ENCODE data around the gene AKAP6.
"Not testable (repeated sequence)": the region's sequence is repeated elsewhere in the genome, so short reads cannot be mapped to it uniquely, and the experiment has no call there.

AKAP6 gene

DNA sequence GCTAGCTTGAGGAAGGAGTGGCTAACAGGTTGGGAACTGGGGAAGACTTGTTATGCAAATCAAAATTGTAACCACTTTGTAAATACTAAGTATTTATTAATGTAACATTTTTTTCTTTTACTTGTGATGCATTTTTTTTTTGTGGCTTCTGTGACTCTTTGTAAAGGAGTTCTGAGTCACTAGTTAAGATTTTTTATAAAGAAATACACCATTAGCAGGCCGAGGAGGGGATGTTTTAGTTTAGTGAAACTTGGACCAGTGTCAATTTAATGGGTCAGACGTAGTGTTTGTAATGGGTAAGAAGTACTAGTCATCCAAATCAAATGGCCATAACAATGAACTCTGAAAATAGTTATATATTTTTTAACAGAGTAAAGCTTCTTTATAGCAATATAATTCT lies 43.1 kb downstream of the AKAP6 start:
- TF ChIP-seq ZNF274 (IDR thresholded peaks at IDR 0.05; ENCODE audit: low read depth, low read length) = no peak
- no peak overlapping the region for H3K4me3 ChIP-seq (ENCODE audit: low read length)

DNA sequence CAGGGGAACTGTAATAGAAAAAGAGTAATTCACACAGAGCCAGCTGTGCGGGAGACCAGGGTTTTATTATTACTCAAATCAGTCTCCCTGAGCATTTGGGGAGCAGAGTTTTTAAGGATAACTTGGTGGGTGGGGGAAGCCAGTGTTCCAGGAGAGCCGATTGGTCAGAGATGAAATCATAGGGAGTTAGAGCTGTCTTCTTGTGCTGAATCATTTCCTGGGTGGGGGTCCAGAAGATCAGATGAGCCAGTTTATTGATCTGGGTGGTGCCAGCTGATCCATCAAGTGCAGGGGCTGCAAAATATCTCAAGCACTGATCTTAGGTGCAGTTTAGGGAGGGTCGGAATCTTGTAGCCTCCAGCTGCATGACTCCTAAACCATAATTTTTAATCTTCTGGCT lies 44.1 kb downstream of the AKAP6 start:
- H3K4me3 ChIP-seq (ENCODE audit: low read length) = not testable (repeated sequence)

GRCh38 chr14:32374155-32374554 lies 45.1 kb downstream of the AKAP6 start:
- TF ChIP-seq ZNF274 (IDR thresholded peaks at IDR 0.05; ENCODE audit: low read depth, low read length) = no peak
- no peak overlapping the region for H3K4me3 ChIP-seq (ENCODE audit: low read length)

DNA sequence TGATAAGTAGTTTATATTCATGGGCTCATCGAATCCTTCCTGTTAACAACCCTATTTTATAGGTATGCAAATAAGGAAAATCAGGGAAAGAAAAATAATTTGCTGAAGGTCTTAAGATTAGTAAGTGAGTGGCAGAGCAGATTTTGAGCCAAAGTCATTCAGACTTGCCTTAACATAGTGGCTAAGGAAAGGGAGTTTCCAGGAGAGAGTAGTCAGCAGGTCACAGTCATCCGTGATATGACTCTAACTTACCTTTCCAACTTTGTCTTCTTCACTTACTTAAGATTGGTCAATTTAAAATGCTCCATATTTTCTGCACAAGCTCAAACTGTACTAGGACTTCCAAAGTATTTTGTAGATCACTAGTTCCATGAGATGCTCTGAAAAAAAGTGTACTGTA lies 46.6 kb downstream of the AKAP6 start:
- no peak for TF ChIP-seq ZNF274 (IDR thresholded peaks at IDR 0.05; ENCODE audit: low read depth, low read length)
- H3K4me3 ChIP-seq (ENCODE audit: low read length) = no peak overlapping the region

DNA sequence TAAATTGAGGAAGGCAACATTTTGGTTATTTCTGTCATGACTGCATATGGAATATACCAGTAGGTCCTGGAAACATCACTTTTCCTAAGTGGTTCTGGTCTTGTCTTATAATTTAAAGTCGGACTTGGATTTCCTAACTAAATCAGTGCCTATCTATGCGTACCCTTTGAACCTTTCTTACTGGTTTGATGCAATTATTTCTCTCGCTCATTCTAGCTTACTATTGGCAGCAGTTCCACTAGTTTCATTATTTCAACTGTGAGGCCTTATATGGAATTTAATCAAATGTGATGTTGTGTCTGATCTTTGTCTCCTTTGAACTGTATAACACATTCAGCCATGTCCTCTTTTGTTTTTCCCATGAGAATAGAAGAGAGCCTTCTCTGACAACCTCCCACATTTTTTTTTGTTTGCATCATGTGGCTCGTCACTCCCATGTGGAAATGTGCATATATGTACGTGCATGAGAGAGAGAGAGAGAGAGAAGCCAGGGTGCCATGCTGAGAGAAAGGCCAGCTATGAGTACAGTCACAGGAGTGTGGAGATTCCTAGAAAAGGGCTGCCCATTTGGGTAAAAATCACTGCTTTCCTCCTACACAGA lies 48.0 kb downstream of the AKAP6 start:
- TF ChIP-seq ZNF274 (IDR thresholded peaks at IDR 0.05; ENCODE audit: low read depth, low read length) = no peak
- no peak overlapping the region for H3K4me3 ChIP-seq (ENCODE audit: low read length)

GRCh38 chr14:32378284-32378683 lies 49.2 kb downstream of the AKAP6 start:
- no peak for TF ChIP-seq ZNF274 (IDR thresholded peaks at IDR 0.05; ENCODE audit: low read depth, low read length)
- no peak overlapping the region for H3K4me3 ChIP-seq (ENCODE audit: low read length)

DNA sequence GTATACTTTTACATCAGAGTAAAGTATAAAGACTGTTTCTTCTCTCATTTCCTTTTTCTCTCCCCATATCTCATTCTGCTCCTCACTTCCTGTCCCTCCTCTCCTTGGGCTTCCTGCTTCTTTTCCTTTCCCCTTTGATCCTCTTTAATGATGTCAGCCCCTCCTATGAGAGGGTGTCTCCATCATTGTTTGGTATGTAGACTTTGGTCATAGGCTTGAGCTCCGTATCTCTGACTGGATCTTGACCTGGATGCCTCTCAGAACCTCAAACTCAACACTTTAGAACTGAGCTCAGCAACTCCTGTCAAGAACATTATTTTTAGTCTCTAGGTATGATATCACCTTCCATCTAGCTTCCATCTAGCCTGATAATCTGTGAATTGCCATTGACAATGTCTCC lies 50.3 kb downstream of the AKAP6 start:
- no peak overlapping the region for H3K4me3 ChIP-seq (ENCODE audit: low read length)
- TF ChIP-seq ZNF274 (IDR thresholded peaks at IDR 0.05; ENCODE audit: low read depth, low read length) = no peak

DNA sequence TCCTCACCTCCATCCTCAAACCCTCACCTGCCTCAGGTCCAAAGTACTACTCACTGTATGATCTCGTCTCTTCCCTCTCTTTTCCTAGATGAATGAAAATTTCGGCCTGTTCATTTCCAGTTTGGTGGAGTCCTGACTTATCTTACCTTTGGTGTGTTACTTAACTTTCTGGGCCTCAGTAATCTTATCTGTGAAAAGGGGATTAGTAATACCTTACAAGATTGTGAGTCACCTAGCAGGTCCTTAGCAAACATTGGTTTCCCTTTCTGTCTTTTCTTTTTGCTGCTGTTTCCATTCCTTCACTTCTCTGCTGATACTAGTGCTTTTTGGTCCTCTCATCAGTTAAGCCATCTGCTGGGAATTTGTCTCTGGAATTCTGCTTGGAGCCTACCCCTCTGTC lies 52.8 kb downstream of the AKAP6 start:
- TF ChIP-seq ZNF274 (IDR thresholded peaks at IDR 0.05; ENCODE audit: low read depth, low read length) = no peak
- no peak overlapping the region for H3K4me3 ChIP-seq (ENCODE audit: low read length)

GRCh38 chr14:32382704-32383103 lies 53.6 kb downstream of the AKAP6 start:
- no peak for TF ChIP-seq ZNF274 (IDR thresholded peaks at IDR 0.05; ENCODE audit: low read depth, low read length)
- no peak overlapping the region for H3K4me3 ChIP-seq (ENCODE audit: low read length)

DNA sequence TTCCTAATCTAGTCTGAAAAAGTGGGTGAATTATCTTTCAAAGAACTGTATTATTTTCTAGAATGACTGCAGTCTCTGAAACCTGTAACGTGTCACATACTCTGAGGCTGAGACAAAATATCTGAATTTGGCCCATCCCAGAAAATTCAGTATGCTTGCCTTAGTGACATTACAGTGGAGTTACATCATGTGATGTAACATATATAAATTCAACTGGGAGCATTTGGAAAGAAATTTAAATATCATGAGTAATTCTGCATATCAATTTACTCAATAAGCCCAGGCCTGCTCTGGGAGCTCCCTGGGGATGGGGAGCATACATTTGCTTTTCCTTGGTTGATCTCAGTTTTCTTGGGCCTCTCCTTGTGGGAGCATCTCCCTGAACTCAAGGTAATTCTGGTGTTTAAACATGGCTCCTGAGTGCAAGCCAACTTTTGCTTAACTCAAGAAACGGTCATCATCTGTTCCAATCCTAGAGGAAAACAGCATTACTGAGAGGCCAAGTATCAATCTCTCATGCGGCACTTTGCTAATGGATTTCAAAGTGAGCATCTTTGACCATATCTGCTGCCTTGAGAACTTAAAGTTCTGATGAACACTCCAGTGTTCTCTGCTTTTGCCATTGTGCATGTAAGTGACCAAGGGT lies 54.4 kb downstream of the AKAP6 start:
- H3K4me3 ChIP-seq (ENCODE audit: low read length) = no peak overlapping the region
- no peak for TF ChIP-seq ZNF274 (IDR thresholded peaks at IDR 0.05; ENCODE audit: low read depth, low read length)

DNA sequence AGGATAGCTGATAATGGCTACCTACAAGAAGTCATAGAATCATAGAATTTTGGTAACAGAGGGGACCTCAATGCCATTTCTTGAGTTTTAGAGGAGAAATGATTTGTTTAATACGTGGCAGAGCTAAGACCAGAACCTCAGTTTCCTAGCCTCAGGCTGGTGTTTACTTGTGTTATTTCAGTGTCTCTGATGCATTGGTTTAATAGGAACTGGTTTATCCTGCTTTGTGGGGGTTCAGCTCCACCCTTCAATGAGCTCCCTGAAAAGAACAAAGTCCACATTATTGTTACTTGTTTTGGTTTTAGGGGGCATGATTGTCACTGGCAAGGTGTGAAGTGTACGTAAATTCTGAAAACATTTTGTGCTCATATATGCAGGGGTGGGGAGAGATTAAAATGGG lies 55.4 kb downstream of the AKAP6 start:
- TF ChIP-seq ZNF274 (IDR thresholded peaks at IDR 0.05; ENCODE audit: low read depth, low read length) = no peak
- H3K4me3 ChIP-seq (ENCODE audit: low read length) = no peak overlapping the region

DNA sequence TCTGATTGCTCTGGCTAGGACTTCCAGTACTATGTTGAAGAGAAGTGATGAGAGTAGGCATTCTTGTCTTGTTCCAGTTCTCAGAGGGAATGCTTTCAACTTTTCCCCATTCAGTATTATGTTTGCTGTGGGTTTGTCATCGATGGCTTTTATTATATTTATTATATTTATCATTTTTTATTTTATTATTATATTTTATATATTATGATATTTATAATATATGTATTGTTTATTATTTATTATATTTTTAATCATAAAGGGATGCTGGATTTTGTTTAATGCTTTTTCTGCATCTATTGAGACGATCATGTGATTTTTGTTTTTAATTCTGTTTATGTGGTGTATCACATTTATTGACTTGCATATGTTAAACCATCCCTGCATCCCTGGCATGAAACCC lies 58.2 kb downstream of the AKAP6 start:
- H3K4me3 ChIP-seq (ENCODE audit: low read length) = not testable (repeated sequence)

- TF ChIP-seq ZNF274 (IDR thresholded peaks at IDR 0.05; ENCODE audit: low read depth, low read length) = no peak
- H3K4me3 ChIP-seq (ENCODE audit: low read length) = no peak overlapping the region
These were observed 64.0 kb downstream of the AKAP6 start for GRCh38 chr14:32393119-32393518.

DNA sequence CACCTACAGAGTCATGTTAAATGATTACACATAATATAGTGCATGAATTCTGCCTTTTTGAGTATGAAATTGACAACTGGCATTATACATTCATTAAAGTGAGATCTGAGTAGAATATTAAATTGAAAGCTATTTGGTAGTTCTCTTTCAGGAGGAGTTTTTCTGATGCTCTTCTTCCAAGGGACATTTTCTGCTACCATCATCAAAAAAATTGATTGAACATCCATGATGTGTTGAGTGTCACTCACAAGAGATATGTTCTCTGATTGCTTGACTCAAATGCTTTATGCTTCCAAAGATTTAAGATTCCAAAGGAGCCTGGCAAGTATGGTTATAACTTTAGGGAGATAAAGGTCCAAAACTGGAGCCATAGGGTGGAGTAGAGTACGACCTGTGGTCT lies 64.9 kb downstream of the AKAP6 start:
- H3K4me3 ChIP-seq (ENCODE audit: low read length) = no peak overlapping the region
- TF ChIP-seq ZNF274 (IDR thresholded peaks at IDR 0.05; ENCODE audit: low read depth, low read length) = no peak

DNA sequence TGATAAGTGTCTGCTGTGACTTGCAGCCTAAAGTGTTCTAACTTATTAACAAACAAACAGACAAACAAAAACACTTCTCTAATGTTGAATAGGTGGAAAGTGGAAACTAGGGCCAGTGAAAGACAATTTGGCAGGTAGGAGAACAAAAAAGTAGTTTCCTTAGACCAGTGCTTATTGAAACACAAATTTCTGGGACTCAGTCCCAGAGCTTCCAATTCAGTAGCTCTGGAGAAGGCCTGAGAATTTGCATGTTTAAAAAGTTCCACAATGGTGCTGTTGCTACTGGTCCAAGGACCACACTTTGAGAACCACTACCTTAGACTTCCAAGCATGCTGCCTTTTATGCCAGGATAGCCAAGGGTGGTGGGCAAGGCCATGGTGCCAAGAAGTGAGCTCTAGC lies 67.8 kb downstream of the AKAP6 start:
- no peak overlapping the region for H3K4me3 ChIP-seq (ENCODE audit: low read length)
- no peak for TF ChIP-seq ZNF274 (IDR thresholded peaks at IDR 0.05; ENCODE audit: low read depth, low read length)
